GM12874 (cell line): ENCODE results near the gene AGTRAP.

Experiments
- CTCF ChIP-seq: IDR thresholded peaks from 2 replicates; pipeline ENCODE4 v1.5.1; 2011; ENCODE audit warnings: low read depth, mild to moderate bottlenecking, control low read depth, low read length, moderate library complexity; ENCODE audit not compliant: insufficient read depth

AGTRAP gene

GRCh38 chr1:11788549-11789053 is 52.7 kb downstream of the AGTRAP start:
- TF ChIP-seq CTCF: no peak

- no peak for TF ChIP-seq CTCF
Observed at GRCh38 chr1:11789126-11790067, 53.5 kb downstream of the AGTRAP start.

GRCh38 chr1:11790101-11790879 is 54.4 kb downstream of the AGTRAP start:
- no peak for TF ChIP-seq CTCF

GRCh38 chr1:11790880-11791715 is 55.2 kb downstream of the AGTRAP start:
- TF ChIP-seq CTCF: no peak

- no peak for TF ChIP-seq CTCF
Observed at GRCh38 chr1:11792106-11792505, 56.2 kb downstream of the AGTRAP start.

GRCh38 chr1:11793819-11794218 is 57.9 kb downstream of the AGTRAP start:
- TF ChIP-seq CTCF: no peak
